ENCODE data around the gene HTR6.

HTR6 gene

DNA sequence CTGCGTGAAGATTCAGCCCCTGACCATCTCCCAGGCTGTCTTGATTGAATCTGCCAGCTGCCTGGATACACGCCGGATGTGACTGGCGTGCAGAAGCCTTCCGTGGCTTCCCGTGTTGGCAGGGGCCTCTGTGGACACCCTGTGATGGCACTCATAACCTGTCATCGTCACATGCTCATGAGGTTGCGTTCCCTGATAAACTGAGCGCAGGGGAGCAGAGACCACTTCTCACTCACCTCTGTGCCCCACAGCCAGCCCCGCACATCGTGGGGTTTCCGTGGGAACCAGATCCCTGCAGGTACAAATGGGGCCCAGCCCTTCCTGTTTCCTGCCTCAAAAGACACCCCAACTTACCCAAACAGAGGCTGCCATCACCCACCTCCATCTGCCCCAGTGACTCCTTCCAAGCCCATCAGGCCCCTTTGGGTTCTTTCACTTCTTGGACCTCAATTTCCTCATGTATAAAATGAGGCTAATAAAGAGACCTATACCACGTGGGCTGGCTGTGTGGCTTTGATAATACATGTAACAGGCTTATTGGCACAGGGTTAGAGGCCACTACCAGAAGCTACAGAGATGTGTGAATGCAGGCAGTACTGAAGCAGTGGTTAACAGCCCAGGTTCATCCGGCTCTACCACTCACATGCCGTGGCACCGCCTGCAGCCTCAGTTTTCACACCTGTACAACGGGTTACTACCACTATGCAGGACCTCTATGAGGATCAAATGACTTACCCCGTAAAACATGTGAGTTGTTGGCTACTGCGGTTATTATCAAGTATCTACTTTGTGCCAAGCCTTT lies 23.6 kb downstream of the HTR6 start:
- no peak for DNase-seq (ENCODE audit: low read depth in 2 of 2)

DNA sequence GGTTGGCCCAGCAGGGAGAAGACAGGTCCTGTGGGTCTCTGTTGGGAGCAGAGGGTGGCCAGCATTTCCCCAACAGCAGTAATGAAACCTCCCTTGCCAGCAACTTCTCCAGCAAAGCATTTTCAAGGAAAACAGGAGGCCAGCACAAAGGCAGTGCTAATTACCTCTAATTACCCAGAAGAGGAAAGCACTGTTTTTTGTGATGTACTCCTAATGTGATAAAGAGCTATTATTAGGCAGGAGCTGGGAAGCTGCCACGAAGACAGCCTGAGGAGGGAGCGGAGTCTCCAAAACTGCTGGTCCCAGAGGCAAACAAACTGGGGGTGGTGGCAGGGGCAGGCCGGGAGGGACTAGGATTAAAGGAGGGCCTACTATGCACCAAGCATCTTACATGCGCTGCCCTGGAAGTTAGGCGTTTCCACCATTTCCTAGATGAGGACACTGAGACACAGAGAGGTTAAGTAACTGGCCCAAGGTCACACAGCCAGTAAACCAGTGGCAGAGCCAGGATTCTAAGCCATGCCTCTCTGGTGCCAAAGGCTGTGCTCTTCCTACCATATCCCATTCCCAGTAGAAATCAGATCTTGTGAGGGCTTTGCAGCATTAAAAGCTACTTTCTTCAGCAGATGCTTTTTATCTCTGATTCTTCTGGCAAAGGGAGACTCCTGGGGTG lies 24.5 kb downstream of the HTR6 start:
- no peak for DNase-seq (ENCODE audit: low read depth in 2 of 2)

DNA sequence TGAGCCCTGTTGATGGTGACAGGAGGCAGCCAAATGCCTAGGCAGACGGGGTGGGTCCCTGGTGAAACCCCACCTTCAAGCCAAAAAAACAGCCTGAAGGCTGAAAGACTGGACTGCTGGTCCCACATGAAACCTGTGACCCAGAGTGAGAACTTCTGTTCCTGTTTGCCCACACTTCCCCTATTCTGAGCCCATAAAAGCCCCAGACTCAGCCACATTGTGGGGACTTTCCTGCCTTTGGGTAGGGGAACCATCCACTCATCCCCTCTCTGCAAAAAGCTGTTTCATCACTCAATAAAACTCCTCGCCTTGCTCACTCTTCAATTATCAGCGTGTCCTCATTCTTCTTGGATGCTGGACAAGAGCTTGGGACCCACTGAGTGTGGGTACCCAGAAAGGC lies 25.2 kb downstream of the HTR6 start:
- no peak for DNase-seq (ENCODE audit: low read depth in 2 of 2)

DNA sequence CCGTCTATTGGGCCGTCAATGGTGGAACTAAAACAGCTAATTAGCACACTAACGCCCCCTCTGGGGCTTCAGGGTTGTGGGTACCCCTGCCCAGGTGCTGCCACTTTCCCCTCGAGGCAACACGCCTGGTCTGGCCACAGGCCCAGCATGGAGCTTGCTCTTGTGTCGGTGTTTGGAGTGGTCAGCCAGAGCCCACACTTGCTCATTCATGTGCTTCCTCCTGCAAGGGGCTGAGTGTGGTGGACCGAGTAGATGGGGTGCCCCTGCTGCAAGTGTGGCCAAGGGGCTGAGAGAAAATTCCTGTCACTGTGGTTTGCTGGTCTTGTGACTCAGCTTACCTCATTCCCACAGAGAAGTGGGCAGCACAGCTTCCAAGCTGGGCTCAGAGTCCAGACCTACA lies 25.7 kb downstream of the HTR6 start:
- no peak for DNase-seq (ENCODE audit: low read depth in 2 of 2)

DNA sequence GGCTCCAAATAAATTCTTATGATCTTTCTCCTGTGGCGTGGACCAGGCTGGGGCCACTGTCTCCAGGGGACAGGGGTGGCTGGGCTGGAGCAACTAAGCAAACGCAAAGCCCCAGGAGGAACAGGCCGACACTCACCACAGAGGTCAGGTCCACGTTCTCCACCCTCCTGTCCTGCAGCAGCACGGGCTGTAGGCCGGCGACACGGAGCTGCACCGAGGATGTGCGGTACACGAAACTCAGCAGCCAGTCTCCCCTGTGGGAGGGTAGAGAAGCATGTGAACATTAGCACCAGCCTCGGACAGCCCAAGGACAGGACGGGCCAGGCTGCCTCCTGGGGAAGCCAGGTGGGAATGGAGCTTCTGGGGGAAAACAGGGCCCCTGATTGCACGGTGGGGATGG lies 29.6 kb downstream of the HTR6 start:
- no peak for DNase-seq (ENCODE audit: low read depth in 2 of 2)

DNA sequence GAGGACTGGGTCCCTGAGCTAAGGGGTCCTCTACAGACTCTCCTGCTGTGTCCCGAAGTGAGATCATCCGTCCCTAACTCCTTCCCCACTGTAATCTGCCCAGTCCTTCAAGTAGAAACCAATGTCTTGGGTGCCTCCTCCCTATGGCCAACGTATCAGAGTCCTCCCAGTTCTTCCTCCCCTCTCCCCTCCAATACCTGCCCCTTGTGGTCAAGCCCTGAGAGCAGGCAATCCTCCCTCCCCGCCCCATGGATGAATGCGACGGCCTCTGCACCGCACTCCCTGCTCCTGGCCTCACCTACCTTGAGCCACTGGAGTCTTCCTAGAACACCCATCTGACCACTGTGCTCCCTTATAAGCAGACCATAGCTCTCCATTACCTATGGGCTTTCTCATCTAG lies 31.1 kb downstream of the HTR6 start:
- DNase-seq (ENCODE audit: low read depth in 2 of 2), result no peak

DNA sequence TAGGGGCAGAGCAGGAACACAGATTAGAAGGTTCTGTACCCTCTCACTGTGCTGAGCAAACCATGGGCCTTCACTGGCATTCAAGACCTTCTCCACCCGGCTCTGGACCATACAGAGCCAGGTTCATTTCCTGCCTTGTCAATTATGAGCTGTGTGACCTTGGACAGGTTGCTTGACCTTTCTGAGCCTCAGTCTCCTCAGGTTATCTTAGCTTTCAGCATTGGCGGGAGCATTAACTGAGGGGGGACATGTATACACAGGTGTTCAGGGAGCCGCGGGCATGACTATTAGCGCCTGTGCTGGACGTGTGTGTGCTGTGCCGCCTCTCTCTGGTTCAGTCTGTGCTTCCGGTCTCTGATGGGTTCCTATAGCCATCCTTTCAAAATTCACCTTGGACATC lies 32.1 kb downstream of the HTR6 start:
- no peak for DNase-seq (ENCODE audit: low read depth in 2 of 2)

DNA sequence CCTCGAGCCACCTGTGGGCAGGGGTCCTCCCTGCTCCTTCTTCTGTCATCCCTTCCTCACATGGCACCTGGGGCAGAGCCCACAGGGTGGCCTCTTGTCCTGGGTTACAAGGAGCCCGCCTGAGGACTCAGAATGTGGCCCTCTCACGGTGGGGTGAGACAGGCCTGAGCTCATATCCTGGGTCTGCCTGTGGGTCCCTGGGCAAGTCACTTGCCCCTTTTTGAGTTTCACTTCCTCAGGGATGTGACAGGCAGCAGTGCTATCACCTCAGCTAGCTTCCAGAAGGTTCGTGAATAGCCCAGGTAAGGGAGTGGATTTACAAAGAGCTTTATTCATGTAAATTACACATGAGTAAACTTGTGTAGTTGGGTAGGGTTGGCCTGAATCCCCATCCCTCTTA lies 33.5 kb downstream of the HTR6 start:
- no peak for DNase-seq (ENCODE audit: low read depth in 2 of 2)

DNA sequence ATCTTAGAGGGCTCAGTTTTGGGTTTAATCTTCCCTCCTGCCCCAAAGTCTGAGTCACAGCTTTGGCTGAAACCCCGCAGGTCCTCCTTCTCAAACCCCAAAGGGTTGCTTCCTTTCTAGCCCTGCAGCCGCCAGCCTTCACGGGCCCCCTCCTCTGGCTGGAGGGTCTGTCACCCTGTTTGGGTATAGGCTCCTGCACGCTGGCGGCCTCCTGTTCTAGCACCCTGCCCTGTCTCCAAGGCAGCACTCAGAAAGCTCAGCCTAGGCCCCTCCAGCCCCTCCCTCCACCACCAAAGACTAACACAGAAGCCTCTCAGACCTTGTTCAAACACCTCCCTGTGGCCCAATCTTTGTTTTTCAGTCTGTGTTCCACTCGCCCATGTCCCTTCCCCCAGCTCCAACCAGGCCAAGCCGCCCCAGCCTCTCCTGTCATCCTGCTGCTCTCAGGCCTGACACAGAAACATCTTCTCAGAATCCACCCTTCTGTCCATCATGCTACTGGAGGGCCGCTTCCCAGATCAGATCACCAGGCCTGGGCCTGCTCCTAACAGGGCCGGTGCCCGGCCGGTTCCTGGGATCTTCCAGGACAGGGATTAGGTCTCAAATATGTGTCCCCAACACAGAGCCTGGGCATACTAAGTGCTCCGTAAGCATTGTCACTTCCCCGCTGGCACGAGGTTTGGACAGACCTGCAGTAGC lies 35.6 kb downstream of the HTR6 start:
- no peak for DNase-seq (ENCODE audit: low read depth in 2 of 2)

DNA sequence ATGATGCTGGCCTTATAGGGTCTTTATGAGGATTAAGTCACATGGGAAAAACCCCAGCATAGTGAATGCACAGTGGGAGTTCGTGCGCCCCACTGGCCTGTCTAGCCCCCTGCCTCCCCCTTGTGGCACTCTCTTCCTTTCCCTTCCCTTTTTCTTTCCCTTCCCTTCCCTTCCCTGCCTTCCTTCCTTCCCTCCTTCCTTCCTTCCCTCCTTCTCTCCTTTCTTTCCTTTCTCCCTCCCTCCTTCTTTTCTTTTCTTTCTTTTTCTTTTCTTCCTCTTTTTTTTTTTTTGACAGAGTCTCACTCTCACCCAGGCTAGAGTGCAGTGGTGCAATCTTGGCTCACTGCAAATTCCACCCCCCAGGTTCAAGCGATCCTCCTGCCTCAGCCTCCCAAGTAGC lies 38.6 kb downstream of the HTR6 start:
- no peak for DNase-seq (ENCODE audit: low read depth in 2 of 2)

DNA sequence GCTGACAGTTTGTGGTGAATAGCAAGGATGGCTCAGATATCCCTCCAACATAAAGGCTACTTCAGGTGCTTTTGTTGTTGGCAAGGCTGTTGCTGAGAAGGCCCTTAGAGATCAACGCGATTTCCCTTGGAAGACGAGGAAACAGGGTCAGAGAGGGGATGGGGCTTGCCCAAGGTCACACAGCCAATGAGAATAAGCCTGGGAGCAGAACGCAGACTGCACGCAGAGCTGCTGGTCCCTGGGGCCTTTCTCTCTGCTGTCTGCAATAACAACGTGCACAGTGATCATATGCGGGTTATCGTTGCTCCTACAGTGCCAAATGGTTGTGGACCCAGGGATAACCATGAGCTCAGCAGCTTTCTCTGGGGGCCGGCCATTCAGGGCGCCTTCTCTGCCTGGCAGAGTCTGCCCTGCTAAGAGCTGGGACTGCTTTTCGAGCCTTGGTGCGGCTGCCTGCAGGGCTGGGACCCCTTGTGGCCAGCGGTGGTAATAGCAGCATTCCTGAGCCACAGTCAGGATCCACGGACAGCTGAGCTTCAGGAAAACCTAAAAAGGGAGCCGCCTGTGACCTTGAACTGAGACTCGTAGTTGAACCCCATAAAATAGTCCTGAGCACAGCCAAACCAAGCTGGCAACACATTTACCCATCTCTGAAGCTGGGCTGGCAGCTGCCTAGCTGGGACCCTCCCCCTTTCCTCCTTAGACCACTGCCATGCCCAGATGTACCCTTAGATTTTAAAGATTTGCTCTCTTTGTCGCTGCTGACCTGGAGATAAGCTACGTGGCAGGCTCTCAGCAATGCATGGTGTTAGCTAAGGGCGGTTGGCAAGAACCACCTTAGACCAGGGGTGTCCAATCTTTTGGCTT lies 39.8 kb downstream of the HTR6 start:
- DNase-seq (ENCODE audit: low read depth in 2 of 2), result peak; percentile 49 to 57

DNA sequence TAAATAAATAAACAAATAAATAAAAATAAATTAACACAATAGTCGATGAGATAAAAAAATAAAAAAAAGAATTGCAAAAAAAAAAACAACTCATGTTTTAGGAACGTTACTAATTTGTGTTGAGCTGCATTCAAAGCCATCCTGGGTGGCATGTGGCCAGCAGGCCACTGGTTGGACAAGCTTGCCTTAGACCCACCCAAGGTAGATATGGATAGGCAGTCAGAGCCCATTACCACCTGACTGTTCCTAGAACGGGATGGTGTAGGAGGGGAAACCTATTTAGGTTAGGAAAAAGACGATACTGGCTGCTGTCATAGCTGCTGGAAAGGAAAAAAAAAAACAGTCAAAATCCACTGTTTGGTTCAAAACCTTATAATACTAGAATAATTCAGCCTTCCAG lies 40.8 kb downstream of the HTR6 start:
- DNase-seq (ENCODE audit: low read depth in 2 of 2), result no peak

DNA sequence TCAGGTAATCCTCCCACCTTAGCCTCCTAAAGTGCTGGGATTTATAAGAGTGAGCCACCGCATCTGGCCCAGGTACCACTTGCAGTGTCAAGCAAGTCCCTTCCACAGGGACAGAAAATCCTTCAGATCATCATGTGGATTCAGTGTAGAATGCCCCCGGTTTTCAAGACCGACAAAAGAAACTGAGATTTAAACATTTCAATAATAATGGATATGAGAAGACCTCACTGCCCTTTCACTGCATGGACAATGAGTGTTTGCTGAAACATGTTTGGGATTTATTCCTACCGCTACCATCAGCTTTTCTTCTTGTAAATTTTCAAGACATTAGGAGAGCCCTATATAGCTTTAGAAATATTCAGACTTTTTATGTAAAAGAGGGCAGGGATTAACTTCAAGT lies 41.5 kb downstream of the HTR6 start:
- DNase-seq (ENCODE audit: low read depth in 2 of 2), result no peak

DNA sequence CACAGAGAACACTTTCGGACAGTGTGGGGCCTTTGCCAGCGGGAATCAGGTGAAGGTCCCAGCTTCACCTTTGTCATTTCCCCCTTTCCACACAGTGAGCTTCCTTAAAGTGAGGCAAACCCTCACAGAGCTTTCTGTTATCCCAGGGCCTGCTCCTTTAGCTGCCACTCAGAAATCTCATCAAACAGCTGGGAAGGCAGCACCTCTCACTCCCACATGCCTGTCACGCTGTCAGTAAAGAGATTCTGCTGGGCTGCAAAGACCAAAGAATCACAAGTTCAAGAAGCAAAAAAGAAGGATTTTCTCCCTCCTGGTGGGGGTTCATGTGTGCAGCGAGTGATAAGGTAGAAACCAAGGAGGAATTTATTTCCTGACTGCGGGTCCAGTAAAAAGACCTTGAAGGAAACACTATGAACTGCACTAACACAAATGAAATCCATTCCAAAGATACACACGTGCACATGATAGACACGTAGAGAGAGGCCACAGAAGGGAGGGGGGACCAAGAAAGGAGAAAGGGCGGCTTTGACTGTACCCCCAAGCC lies 44.0 kb downstream of the HTR6 start:
- DNase-seq (ENCODE audit: low read depth in 2 of 2), result no peak

DNA sequence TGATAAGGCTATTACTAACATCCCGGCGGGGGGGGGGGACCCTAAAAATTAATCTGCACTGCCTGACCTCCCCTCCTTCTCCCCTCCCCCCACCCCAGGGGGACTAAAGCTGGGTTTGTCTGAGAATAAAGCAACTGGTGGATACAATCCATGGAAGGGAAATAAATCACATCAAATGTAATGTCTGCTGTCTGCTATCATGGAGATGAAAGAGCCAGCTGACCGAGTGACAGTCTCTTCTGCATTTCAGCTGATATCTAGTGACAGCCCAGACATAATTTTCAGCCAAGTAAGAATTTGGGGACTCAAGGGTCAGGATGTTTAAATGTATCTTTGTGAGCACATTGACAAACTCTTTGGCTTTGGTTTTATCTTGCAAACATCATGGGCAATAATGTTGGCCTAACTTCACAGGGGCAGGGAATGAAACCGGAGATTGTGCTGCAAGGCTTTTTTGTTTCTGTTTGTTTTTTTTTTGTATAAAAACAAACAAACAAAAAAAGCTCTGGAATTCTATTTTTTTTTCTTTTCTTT lies 44.7 kb downstream of the HTR6 start:
- no peak for DNase-seq (ENCODE audit: low read depth in 2 of 2)

DNA sequence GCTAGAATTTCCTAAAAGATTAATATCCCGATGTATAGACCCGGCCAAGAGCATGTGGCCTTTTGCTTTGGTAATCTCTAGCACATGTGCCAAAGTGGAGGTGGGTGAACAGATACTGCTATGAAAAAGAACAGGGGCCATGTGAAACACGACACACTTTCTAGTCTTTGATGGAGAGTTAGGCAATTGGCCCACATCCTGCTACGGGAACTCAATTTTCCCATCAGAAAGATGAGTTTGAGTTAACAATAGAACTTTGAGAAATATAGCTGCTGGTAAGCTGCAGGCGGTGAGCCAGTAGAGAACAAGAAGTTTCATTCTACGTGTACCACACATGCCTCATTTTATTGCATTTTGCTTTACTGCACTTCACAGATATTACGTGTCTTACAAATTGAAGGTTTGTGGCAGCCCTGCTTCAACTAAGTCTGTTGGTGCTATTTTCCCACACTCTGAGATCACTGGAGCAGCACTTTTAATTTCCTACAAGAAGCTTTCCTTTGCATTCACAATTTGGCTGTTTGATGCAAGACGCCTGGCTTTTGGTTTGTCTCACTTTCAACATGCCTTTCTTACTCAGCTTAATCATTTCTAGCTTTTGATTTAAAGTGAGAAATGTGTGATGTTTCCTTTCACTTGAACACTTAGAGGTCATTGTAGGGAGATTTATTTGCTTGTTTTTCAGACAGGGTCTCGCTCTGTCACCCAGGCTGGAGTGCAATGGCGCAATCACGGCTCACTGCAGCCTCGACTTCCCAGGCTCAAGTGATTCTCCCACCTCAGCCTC lies 46.3 kb downstream of the HTR6 start:
- DNase-seq (ENCODE audit: low read depth in 2 of 2), result no peak

DNA sequence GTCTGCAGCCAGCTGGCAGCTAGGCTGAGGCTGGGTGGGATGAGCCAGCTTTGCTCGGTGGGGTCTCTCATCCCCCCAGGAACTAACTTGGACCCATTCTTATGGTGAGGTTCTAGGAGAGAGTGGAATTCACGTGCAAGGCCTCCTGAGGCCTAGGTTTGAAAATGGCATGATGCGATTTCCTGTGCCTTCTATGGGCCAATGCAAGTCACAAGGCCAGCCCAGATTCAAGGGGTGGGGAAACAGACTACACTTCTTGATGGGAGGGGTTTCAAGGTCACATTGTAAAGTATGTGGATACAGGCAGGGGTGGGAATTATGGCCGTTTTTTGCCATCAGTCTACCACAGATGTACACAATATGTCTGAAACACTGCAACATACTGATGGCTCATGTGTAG lies 48.3 kb downstream of the HTR6 start:
- DNase-seq (ENCODE audit: low read depth in 2 of 2), result no peak

DNA sequence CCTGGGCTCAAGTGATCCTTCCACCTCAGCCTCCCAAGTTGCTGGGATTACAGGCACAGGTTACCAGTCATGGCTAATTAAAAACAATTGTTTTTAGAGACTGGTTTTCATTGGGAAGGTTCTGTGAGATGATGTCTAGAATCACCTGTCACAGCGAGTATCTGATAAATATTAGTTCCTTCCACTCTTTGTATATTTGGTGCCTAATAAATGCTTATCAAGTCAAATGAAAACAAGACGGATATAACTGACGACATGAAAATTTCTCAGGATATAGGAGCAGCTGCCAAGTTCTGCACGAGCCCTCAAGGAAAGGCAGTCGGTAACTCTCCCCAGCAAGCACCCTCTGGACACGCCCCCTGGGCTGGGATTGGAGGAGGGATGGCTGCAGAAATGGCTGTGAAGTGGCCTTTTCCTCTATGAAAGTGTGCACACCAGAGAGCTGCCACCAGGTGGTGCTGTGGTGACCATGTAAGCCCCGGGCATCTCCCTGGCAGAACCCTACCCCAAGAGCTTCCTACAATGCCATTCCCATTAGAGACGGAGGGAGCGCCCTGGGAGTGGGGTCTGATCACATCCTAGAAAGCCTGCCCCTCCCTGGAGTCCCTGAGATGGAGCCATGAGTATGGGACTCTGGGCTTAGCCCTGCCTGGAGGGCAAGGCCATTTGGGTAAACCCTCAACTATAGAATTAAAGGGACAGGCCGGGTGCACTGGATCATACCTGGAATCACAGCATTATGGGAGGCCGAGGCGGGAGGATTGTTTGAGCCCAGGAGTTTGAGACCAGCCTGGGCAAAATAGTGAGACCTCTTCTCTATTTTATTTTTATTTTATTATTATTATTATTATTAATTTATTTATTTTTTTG lies 50.9 kb downstream of the HTR6 start:
- peak; percentile 70 to 80 for DNase-seq (ENCODE audit: low read depth in 2 of 2)

DNA sequence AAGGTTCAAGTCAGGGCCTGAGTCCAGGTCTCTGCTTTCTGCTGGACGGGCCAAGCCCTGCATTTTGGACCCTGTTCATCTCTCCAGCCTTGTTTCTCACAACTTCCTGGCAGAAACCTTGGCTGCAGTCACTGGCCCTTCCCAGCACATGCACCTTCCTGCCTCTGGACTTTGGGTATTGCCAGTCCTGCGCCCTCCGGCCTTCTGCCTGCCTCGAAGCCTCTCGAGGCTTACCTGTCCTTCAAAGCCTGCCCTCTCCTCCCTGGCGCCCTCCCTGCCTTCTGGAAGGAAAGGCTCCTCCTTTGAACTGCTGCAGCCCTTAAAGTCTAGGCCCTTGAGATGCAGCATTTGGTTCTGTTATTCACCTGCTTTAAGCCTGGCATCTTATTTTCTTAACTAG lies 52.8 kb downstream of the HTR6 start:
- DNase-seq (ENCODE audit: low read depth in 2 of 2), result no peak

DNA sequence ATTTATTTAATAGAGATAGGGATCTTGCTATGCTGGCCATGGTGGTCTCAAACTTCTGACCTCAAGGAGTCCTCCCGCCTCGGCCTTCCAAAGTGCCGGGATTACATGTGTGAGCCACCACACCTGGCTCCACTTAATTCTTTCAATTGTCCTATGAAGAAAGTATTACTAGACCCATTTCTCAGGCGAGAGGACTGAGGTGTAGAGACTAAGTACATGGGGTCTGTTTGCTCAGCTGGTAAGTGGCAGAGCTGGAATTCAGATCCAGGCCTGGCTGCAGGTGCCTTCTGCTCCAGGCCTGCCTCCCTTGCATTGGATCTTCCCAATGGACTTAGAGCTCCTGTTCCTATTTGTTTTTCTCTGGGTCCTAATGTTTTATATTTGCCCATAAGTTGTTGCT lies 55.5 kb downstream of the HTR6 start:
- no peak for DNase-seq (ENCODE audit: low read depth in 2 of 2)

All from stimulated activated CD4-positive, alpha-beta T cell treated with anti-CD3 and anti-CD28 coated beads, Interleukin-1b, Interleukin-23, amount 100 ng/mL, for 4 hours (primary cell).